Fibroblast of lung (primary cell): ENCODE data around the gene MANSC1. TPM values are rescaled to one million over a fixed set of nuclear protein-coding genes. Genes with fewer than 3 reads are reported as not detected.

Source experiments
- DNase-seq, 2 donors: peaks; one replicate each; pipeline versions ENCODE4 v3.0.0 to v3.0.0-alpha.2; 2010; ENCODE audit warnings: low read depth in 2 of 2
- H2AFZ ChIP-seq: 2 replicates; pipeline ENCODE4 v1.5.1; 2012; ENCODE audit warnings: low read length, control low read depth, inconsistent platforms
- H3K27ac ChIP-seq: 2 replicates; pipeline ENCODE4 v1.5.1; 2011; ENCODE audit warnings: low read length, control low read depth; ENCODE audit not compliant: insufficient read depth
- H3K27me3 ChIP-seq: 2 replicates; pipeline ENCODE4 v1.5.1; 2011; ENCODE audit warnings: mild to moderate bottlenecking, low read length; ENCODE audit not compliant: control insufficient read depth, insufficient read depth
- H3K36me3 ChIP-seq: 2 replicates; pipeline ENCODE4 v1.5.1; 2011; ENCODE audit warnings: low read length; ENCODE audit not compliant: control insufficient read depth, insufficient read depth
- H3K4me1 ChIP-seq: 2 replicates; pipeline ENCODE4 v1.5.1; 2011; ENCODE audit warnings: low read length; ENCODE audit not compliant: control insufficient read depth, insufficient read depth; ENCODE audit errors: extremely low read depth
- H3K4me2 ChIP-seq: 2 replicates; pipeline ENCODE4 v1.5.1; 2011; ENCODE audit warnings: low read length, control low read depth; ENCODE audit not compliant: insufficient read depth; ENCODE audit errors: extremely low read depth
- H3K4me3 ChIP-seq, 4 experiments: fragments of 200-600 bp in 1 of 4; sonication (generic) in 1 of 4; replicated peaks in 1 of 4; 2 replicates each; pipeline ENCODE4 v1.5.1; 2011 to 2016; ENCODE audit warnings: low read length in 4 of 4, low read depth in 3 of 4, mild to moderate bottlenecking in 3 of 4, control low read depth in 2 of 4, inconsistent platforms in 1 of 4, mixed read lengths in 1 of 4; ENCODE audit not compliant: insufficient read depth in 1 of 4; ENCODE audit errors: control extremely low read depth in 1 of 4
- H3K79me2 ChIP-seq: 2 replicates; pipeline ENCODE4 v1.5.1; 2012; ENCODE audit warnings: mild to moderate bottlenecking, low read length, inconsistent platforms; ENCODE audit not compliant: control insufficient read depth, insufficient read depth
- H3K9ac ChIP-seq: 2 replicates; pipeline ENCODE4 v1.5.1; 2011; ENCODE audit warnings: mild to moderate bottlenecking, low read length, control low read depth; ENCODE audit not compliant: insufficient read depth
- H3K9me3 ChIP-seq: 2 replicates; pipeline ENCODE4 v1.5.1; 2012; ENCODE audit warnings: low read depth, low read length; ENCODE audit not compliant: control insufficient read depth, insufficient read depth
- H4K20me1 ChIP-seq: 2 replicates; pipeline ENCODE4 v1.5.1; 2011; ENCODE audit warnings: low read length; ENCODE audit not compliant: control insufficient read depth, insufficient read depth; ENCODE audit errors: extremely low read depth
- CTCF ChIP-seq, 2 donors: IDR thresholded peaks in 1 of 2; conservative IDR thresholded peaks in 1 of 2; 1 replicate in 1 of 2; 2 replicates in 1 of 2; pipeline ENCODE4 v1.5.1; 2011 to 2012; ENCODE audit warnings: low read length in 2 of 2, control low read depth in 1 of 2, inconsistent platforms in 1 of 2, low read depth in 1 of 2, mild to moderate bottlenecking in 1 of 2
- EZH2 ChIP-seq: IDR thresholded peaks from 2 replicates; pipeline ENCODE4 v1.5.1; 2012; ENCODE audit warnings: low read length, control low read depth, mild to moderate bottlenecking; ENCODE audit errors: missing control alignments
- polyA plus RNA-seq, 2 donors: library from polyadenylated mRNA; depleted of rRNA in 1 of 2; stranded (reverse) in 1 of 2; unstranded in 1 of 2; fragments of >200 nt; gene quantifications; 2 replicates each; pipeline ENCODE4 v1.2.1, GENCODE V29; 2011 to 2012; ENCODE audit warnings: missing spikeins in 1 of 2
- total RNA-seq: library from RNA; depleted of rRNA; stranded (reverse); fragments of >200 nt; gene quantifications from 2 replicates; pipeline ENCODE4 v1.2.1, GENCODE V29; 2014

MANSC1 gene
- total and polyA plus RNA-seq, 2 donors (not counting 1 experiment from before 2014, with no cell fraction given) = 1.8 to 3.7 TPM

GRCh38 chr12:12336049-12336411, 14.0 kb downstream of the MANSC1 start:
- H3K9me3 ChIP-seq = no peaks in the 10 kb centered on the region
- H3K9ac ChIP-seq = no peak overlapping the region
- no peak overlapping the region for H3K27ac ChIP-seq
- no peaks in the 10 kb centered on the region for H4K20me1 ChIP-seq
- H3K36me3 ChIP-seq = no peaks in the 10 kb centered on the region
- H3K4me2 ChIP-seq = no peak overlapping the region
- TF ChIP-seq EZH2 (no peak), CTCF (conservative IDR thresholded peaks at IDR 0.05 in 1 of 2, IDR thresholded peaks at IDR 0.05 in 1 of 2; ENCODE audit: low read depth in 1 of 2, low read length in 2 of 2) (no peak)
- H3K79me2 ChIP-seq = no peaks in the 10 kb centered on the region
- no peaks in the 10 kb centered on the region for H3K27me3 ChIP-seq
- H2AFZ ChIP-seq = no peak overlapping the region
- DNase-seq = peak in 1 of 2 donors; percentile 83
- H3K4me3 ChIP-seq = no peak overlapping the region
- H3K4me1 ChIP-seq = peaks cover 2% of the 10 kb centered on the region

- H4K20me1 ChIP-seq = no peaks in the 10 kb centered on the region
These were observed 15.5 kb downstream of the MANSC1 start for GRCh38 chr12:12334367-12335040.

More at GRCh38 chr12:12334367-12335040, 15.5 kb downstream of the MANSC1 start:
- DNase-seq = peak; percentile 47 to 49
- Histone ChIP-seq H3K27me3 (no peaks in the 10 kb centered on the region), H3K9ac (no peak overlapping the region), H3K4me2 (no peak overlapping the region), H3K79me2 (no peaks in the 10 kb centered on the region), H3K27ac (no peak overlapping the region), H2AFZ (no peak overlapping the region), H3K9me3 (no peaks in the 10 kb centered on the region), H3K4me3 (no peak overlapping the region), H3K4me1 (peaks cover 2% of the 10 kb centered on the region), H3K36me3 (no peaks in the 10 kb centered on the region)
- no peak for TF ChIP-seq EZH2
- TF ChIP-seq CTCF (conservative IDR thresholded peaks at IDR 0.05 in 1 of 2, IDR thresholded peaks at IDR 0.05 in 1 of 2; ENCODE audit: low read depth in 1 of 2, low read length in 2 of 2) = peak; percentile 64 to 80
